Pancreas (tissue), 10 donors: ENCODE measurements around the gene ROPN1. TPM values are rescaled to one million over a fixed set of nuclear protein-coding genes. Genes with fewer than 3 reads are reported as not detected.

ENCODE experiments used
- ATAC-seq, 4 donors: fragments of 200-7000 bp; cut with Tn5 transposase; one replicate each; pipeline versions ENCODE4 v1.8.0 to v1.9.1; 2020; ENCODE audit warnings: mild to moderate bottlenecking in 4 of 4, moderate library complexity in 4 of 4
- DNase-seq, 6 donors: peaks; one replicate each; pipeline ENCODE4 v3.0.0-alpha.2; 2020
- FAIRE-seq: peaks from 2 replicates; lab custom pipeline; 2012; peaks lifted over from hg19 to GRCh38; lab: Jason Lieb, UNC
- H3K27ac ChIP-seq, 4 donors: fragments of 200-600 bp; sonication (generic); 1 replicate in 3 of 4; 2 replicates in 1 of 4; pipeline versions ENCODE4 v1.5.0 to v1.8.0; 2020
- H3K27me3 ChIP-seq, 4 donors: fragments of 200-600 bp; one replicate each; pipeline ENCODE4 v1.8.0; 2021
- H3K36me3 ChIP-seq, 3 donors: fragments of 200-600 bp; sonication (generic) in 1 of 3; one replicate each; pipeline versions ENCODE4 v1.5.0 to v1.8.0; 2020 to 2021
- H3K4me1 ChIP-seq, 3 donors: fragments of 200-600 bp; one replicate each; pipeline ENCODE4 v1.8.0; 2021
- H3K4me3 ChIP-seq, 4 donors: fragments of 200-600 bp; sonication (generic) in 2 of 4; one replicate each; pipeline versions ENCODE4 v1.5.0 to v1.8.0; 2020 to 2021
- H3K9me3 ChIP-seq, 4 donors: fragments of 200-600 bp; one replicate each; pipeline ENCODE4 v1.8.0; 2021
- WGBS, 2 donors: extraction: QIAGEN DNeasy Blood & Tissue Kit; methylation state at CpG; one replicate each; pipeline ENCODE4 v1.1.7; 2013; 5-methylcytosine and 5-hydroxymethylcytosine counted together
- intact Hi-C, 3 donors: fragments of 100-400 bp; cut with DNase I; formaldehyde crosslinking; loops; one replicate each; pipeline versions ENCODE4 v1.11.1 to v1.14.2; 2022
- polyA plus RNA-seq, 2 donors: library from polyadenylated mRNA; stranded (reverse); fragments of 200-250 nt; gene quantifications; one replicate each; pipeline ENCODE4 v1.2.3, GENCODE V29; 2013
- total RNA-seq, 6 donors: library from RNA; stranded (reverse); fragmentation: NEBNext Ultra II Directional in 4 of 6; extraction: Animal tissue kit (Norgen Biotek cat#: 25700) in 4 of 6; gene quantifications; one replicate each; pipeline versions ENCODE4 v1.2.1 to v1.2.4, GENCODE V29; 2021 to 2023
- TF ChIP-seq, protein P1 (sequence below), 4 donors: fragments of 200-600 bp; sonication (generic) in 3 of 4; IDR thresholded peaks; one replicate each; pipeline versions ENCODE4 v1.5.0 to v1.8.0; 2021; ENCODE audit warnings: antibody characterized with exemption in 4 of 4
- donor health status: healthy with polysubstance abuse.
- donor health status: DM: no; HTN: no; CAD: no; lungs with moderate emphysema.
- donor health status: DM: no; HTN: no; CAD: no.
- donor health status: control.
- donor health status: control.
- donor health status: Bipolar disorder and iron deficiency.
- donor health status: DM: yes; HTN: yes; CAD: no.
- donor health status: DM: no; HTN: no; CAD: no.
- donor health status: DM: no; HTN: no; CAD: no.
- donor health status: DM: yes; HTN: yes; CAD: no.

ROPN1 gene
- total and polyA plus RNA-seq, 8 donors: not detected

DNA sequence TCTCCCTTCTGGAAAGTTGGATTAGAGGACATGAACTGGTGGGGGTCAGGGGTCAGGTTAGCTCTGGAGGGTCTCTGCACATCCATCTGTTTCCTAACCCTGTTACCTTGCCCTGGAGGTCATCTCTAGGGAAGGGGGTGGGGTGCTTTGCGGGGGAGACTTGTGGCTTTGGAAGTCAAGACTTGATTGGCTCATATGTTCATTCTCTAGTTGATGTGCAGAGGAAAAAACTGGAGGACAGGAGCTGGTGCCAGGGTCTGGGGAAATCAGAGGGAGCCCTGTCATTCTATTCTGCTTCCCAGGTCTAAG is 42.9 kb upstream of the ROPN1 start:
- Histone ChIP-seq H3K27me3 (no peaks in the 10 kb centered on the region), H3K4me1 (peaks cover 0 to 4% (median 0%) of the 10 kb centered on the region in 3 donors), H3K9me3 (no peaks in the 10 kb centered on the region), H3K27ac (no peak overlapping the region), H3K4me3 (peak overlapping the region in 2 of 4 donors; percentile 73 to 79), H3K36me3 (no peaks in the 10 kb centered on the region)
- intact Hi-C loops: no loop called here
- no peak for ATAC-seq
- TF ChIP-seq, protein P1, sequence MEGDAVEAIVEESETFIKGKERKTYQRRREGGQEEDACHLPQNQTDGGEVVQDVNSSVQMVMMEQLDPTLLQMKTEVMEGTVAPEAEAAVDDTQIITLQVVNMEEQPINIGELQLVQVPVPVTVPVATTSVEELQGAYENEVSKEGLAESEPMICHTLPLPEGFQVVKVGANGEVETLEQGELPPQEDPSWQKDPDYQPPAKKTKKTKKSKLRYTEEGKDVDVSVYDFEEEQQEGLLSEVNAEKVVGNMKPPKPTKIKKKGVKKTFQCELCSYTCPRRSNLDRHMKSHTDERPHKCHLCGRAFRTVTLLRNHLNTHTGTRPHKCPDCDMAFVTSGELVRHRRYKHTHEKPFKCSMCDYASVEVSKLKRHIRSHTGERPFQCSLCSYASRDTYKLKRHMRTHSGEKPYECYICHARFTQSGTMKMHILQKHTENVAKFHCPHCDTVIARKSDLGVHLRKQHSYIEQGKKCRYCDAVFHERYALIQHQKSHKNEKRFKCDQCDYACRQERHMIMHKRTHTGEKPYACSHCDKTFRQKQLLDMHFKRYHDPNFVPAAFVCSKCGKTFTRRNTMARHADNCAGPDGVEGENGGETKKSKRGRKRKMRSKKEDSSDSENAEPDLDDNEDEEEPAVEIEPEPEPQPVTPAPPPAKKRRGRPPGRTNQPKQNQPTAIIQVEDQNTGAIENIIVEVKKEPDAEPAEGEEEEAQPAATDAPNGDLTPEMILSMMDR (IDR thresholded peaks at IDR 0.05): no peak
- DNase-seq: no peak
- FAIRE-seq: no peak
- 41 to 43% methylated on average over 1 of the region's 1 CpG for WGBS, 2 donors

DNA sequence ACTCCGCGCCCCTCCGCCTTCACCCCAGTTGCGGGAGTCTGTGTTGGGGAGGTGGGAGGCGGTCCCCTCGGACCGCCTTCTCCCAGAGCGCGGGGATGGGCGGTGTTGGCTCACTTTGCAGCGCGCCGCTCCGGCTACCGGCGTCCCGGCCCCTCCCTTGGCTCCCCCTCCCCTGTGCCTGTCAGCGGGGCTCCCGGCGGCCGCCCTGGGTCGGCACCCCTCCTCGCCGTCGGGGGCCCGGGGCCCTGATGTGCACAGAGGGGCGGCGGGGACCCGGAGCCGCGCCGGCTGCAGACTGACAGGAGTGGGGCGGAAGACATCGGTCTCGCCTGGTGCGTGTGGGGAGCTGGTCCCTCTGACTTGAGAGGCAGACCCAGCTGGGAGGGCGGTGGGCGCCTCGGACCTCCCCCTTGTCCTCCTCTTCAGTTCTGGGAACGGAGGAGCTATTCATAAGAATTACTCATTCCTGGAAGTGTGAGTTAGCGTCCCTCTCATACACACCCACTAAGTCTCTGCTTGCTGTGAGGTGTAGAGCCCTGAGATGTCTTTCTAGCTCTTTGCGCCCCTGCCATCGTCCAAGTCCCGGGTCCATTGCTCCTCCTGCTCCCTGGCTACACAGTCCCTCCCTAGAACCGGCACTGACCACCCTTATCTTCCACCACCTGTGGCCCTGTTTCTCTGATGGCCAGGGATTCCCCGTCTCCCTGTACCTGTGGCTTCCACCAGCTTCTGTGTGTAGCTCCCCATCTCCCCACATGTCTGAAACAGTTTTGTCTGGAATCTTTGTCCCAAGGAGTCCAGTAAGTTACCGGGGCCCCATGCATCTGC is 42.3 kb upstream of the ROPN1 start:
- intact Hi-C loops: no loop called here
- TF ChIP-seq, protein P1 (IDR thresholded peaks at IDR 0.05): no peak
- ATAC-seq (peak in 3 of 4 donors; percentile 4 to 10 (median 8)), DNase-seq (peak in 5 of 6 donors; percentile 14 to 75 (median 37)), FAIRE-seq (no peak)
- Histone ChIP-seq H3K27ac (no peak overlapping the region), H3K4me3 (peak overlapping the region; percentile 65 to 79 (median 71)), H3K9me3 (no peaks in the 10 kb centered on the region), H3K4me1 (peaks cover 0 to 4% (median 0%) of the 10 kb centered on the region in 3 donors), H3K27me3 (no peaks in the 10 kb centered on the region), H3K36me3 (no peaks in the 10 kb centered on the region)
- 5% methylated on average over 42 to 47 of the region's 47 CpGs for WGBS, 2 donors

DNA sequence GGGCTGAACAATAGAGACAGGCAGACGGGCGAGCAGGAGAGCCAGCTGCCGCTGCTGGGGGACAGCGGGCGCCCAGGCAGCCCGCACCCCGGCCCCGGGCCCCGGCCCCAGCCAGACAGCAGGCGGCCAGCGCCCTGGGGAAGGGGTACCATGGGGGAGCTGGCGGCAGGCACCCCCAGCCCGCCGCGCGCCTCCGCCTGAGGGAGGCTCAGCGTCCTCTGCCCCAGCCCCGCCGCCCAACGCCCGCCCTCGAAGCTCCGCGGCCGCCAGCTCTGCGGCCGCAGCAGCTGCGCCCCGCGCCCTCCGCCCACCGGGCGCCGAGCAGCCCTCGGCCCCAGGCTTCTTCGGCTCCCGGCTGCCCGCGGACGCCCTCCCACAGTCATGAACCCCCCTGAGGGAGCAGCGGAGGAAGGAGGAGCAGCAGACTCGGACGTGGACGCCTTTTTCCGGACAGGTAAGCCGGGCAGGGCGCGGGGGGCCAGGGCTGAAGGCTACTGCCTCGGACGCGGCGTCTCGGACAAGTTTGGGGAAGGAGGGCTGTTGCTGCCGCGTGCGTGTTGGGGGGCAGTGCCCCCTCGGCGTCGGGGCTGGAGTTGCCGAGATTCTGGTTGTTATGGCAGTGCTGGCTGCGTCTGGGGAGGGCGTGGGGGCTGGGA is 41.6 kb upstream of the ROPN1 start, which contains the start of gene KALRN:
TSS of gene KALRN (plus strand) at position 10 of the 656 bp plus-strand sequence.
- peak within 1 kb of the TSS; percentile 46 to 74 (median 60) for H3K27ac ChIP-seq
- FAIRE-seq (no peak), ATAC-seq (peak; percentile 25 to 64 (median 38)), DNase-seq (peak in 5 of 6 donors; percentile 19 to 77 (median 46))
- intact Hi-C loops: no loop called here
- H3K36me3 ChIP-seq: no peaks in the 10 kb centered on the region
- TF ChIP-seq, protein P1 (IDR thresholded peaks at IDR 0.05): no peak
- peaks cover 0 to 3% (median under 1%) of the 10 kb centered on the region in 4 donors for H3K27me3 ChIP-seq
- H3K4me3 ChIP-seq: peak within 1 kb of the TSS; percentile 65 to 79 (median 71)
- H3K9me3 ChIP-seq: no peaks in the 10 kb centered on the region
- H3K4me1 ChIP-seq: peaks cover 0 to 4% (median 0%) of the 10 kb centered on the region in 3 donors
- WGBS, 2 donors: 1% methylated on average over 49 to 63 of the region's 63 CpGs

DNA sequence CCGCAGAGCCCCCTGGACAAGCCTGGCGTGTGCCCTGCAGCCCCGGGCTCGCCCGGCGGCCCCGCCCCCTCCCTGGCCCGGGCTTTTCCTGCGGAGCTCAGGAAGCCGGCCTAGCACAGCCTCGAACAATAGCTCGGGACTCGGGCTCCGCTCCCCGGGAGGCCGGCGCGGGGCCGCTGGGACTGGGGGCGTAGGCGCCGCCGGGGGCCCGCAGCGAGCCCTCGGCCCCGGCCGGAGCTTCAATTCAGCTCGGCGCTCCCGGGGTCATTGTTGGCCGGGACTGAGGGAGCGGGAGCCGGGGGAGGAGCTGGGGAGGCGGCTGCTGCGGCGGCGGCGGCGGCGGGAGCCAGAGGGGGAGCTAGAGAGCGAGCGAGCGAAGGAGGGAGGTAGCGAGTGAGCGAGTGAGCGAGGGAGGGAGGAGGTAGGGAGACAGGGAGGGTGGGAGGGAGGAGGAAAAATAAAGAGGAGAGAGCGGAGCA is 41.0 kb upstream of the ROPN1 start:
- H3K36me3 ChIP-seq: no peaks in the 10 kb centered on the region
- H3K4me3 ChIP-seq: peak overlapping the region; percentile 65 to 79 (median 71)
- H3K4me1 ChIP-seq: peaks cover 0 to 4% (median 0%) of the 10 kb centered on the region in 3 donors
- peak; percentile 83 to 95 (median 86) for DNase-seq
- intact Hi-C loops: no loop called here
- no peaks in the 10 kb centered on the region for H3K9me3 ChIP-seq
- TF ChIP-seq, protein P1 (IDR thresholded peaks at IDR 0.05): peak; percentile 63 to 77 (median 68)
- H3K27ac ChIP-seq: peak overlapping the region; percentile 46 to 74 (median 60)
- ATAC-seq: peak; percentile 94 to 97 (median 95)
- no peak for FAIRE-seq
- 1 to 3% methylated on average over 40 to 48 of the region's 48 CpGs for WGBS, 2 donors
- H3K27me3 ChIP-seq: peaks cover 0 to 8% (median 2%) of the 10 kb centered on the region in 4 donors
